GM18909 (cell line): ENCODE results near the gene FOXK1.

Source experiments
- ATAC-seq: cut with Tn5 transposase; IDR thresholded peaks from one replicate; pipeline ENCODE4 v1.9.1; 2021; ENCODE audit warnings: mild to moderate bottlenecking; ENCODE audit not compliant: unreplicated experiment, poor library complexity

FOXK1 gene

GRCh38 chr7:4716946-4717795 is 35.1 kb downstream of the FOXK1 start:
- ATAC-seq, result no peak

DNA sequence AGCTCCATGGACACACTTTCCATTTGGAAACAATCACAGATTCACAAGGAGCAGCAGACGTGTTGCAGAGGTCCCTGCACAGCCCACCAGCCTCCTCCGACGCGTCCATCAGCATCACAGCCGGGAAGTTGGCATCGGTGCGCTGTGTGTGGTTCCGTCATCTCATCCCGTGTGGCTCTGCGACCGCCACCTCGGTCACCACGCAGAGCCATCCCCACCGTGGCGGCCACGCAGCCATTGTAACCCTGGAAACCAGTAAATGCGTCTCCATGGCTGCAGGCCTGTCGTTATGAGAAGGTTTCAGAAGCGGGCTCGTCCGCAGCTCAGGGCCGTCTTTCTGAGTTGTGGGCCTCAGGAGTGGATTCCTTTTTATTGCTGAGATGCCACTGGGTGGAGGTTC is 36.0 kb downstream of the FOXK1 start:
- ATAC-seq, result no peak

- no peak for ATAC-seq
Measured at GRCh38 chr7:4720225-4720624, 38.1 kb downstream of the FOXK1 start.

DNA sequence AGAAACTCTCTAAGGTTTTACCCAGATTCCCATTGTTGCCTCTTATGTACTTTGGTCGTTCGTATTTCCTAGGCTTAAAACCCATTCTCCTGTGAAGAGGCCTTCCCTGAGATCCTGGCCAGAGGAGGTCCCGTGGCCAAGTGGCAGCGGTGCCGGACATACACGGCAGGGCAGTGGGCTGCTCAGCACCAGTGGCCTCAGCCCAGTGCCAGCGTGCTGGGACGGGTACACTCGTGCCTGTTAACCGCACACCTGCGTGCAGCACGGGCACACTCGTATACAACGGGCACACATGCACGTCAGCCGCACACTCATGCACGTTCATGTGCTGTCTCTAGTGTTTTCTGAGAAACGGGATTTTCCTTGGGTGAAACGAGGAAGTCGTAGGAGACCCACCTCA is 40.2 kb downstream of the FOXK1 start:
- ATAC-seq, result no peak

- no peak for ATAC-seq
Measured at GRCh38 chr7:4722960-4723630, 41.0 kb downstream of the FOXK1 start.

- ATAC-seq, result peak; percentile 23
Measured at GRCh38 chr7:4724648-4725013, 42.5 kb downstream of the FOXK1 start.

DNA sequence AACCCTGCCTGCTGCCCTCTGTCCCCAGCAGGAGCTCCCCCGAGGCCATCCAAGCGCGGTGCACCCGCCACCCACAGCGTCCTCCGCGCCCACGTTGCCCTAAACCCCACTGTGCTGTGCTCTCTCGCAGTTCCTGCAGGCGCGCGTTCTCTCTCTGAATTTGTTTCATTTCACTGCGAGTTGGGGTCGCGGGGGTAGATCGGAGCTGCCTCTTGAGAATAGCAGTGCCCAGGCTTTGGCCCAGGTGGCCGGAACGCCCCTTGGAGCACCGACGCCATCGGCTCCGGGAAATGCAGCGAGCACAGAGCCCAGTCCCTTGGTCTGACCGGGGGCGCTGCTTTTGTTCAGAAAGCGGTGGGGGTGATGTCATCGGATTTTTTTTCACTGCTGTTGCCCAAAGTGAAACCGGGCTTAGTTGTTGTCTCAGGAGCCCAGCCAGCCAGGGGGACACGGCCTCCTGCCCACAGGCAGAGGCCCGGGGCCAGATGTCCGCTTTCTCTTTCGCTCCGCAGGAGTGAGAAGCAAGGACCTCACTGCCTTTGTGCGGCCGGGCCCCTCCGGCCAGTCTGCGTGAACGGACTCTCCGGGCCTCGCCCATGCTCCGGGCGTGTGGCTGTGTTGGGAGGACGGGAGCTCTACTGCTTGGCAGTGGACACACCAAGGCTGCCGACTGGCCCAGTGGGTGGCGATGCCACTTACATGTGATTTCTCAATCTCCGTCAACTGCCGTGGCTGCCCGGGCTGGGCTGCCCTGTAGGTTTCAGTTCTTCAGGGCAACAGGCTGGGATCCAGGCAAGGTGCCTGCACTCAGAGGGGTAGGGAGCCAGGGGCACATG is 43.1 kb downstream of the FOXK1 start:
- ATAC-seq, result peak; percentile 64

GRCh38 chr7:4725850-4726450 is 43.9 kb downstream of the FOXK1 start:
- no peak for ATAC-seq

GRCh38 chr7:4726566-4726965 is 44.5 kb downstream of the FOXK1 start:
- ATAC-seq, result no peak

DNA sequence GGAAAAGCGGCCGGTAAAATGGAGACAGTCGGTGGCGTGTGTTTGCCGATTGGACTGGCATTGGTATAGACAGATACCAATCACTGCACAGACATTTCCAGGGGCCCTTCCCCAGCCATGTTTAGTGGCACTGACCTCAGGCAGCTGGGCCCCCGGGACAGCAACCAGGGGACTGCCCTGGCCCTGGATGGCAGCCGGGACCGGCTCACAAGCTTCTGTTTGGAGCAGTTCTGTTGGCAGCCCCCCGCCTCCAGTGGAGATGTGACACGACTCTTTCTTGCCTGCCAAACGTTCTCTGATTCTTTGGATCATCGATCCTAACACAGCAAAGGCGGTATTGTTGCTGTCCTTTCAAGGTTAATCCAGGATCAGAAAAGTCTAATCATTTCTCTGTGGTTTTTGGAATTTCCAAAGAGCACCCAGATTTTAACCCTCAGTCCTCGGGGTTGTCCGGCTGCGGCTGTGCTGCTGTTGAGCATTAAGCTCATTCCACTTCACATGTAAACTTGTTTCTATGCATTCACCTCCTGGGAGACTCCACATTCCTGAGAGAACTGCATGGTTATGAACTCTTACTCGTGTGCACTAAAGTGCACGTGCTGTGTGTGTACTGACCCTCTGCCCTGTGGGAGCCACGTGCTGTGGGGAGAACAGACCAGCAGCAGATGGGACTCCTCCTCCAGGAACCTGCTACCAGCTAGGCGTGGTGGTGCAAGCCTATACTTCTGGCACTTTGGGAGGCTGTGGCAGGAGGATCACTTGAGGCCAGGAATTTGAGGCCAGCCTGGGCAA is 46.0 kb downstream of the FOXK1 start:
- no peak for ATAC-seq

DNA sequence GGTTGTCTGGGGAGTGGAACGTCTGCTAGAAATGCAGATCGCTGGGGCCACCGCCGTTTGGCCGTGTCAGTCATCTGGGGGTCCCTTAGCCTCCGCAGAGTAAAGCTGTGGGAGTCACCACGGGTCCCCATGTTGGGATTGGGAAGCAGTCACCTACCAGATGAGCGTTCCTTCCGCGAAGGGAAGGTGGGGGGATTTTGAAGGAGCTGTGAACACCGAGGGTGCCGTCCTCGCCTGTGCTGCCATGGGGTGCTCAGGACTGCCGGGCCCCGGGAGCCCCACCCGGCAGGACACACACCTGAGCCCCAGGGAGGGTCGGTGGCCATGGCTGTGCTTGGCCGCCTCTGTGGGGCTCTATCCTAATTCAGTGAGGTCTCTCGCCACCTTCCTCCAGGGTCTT is 47.2 kb downstream of the FOXK1 start:
- ATAC-seq, result no peak

- no peak for ATAC-seq
Measured at GRCh38 chr7:4730276-4730675, 48.2 kb downstream of the FOXK1 start.

DNA sequence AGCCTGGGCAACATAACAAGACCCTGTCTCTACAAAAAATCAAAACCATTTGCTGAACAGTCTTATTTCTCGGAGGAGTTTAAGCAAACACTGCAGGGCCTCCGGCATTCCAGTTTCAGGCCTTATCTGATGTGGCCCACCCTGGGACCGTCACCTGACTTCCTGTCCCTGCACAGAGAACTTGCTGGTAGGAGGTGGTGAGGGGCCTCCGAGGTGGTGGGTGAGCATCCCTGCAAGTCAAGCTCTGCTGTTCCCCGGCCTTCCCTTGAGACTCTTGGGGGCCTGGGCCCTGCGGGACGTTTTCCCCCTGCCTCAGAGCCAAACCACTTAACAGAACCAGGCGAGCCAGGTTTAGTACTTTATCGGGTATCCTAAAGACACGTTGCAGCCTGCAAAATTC is 48.9 kb downstream of the FOXK1 start:
- ATAC-seq, result no peak

DNA sequence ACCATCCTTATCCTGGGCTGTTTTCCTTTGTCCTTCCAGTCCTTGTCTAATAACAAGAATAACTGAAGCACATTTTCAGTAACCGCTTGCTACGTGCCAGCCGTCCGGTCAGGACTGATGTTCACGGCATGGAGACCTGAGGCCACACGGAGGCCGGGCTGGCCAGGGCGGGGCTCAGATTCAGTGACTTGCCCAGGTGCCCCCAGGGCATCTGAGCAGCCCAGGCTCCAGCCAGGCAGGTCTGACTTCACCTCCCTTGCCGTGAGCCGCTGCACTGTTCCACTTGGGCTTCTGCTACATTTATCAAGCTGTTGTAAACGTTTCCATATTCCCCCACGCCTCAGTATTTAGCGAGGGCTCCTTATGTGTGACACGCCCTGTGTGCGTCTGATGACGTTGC is 49.7 kb downstream of the FOXK1 start:
- ATAC-seq, result no peak

- ATAC-seq, result no peak
Measured at GRCh38 chr7:4733936-4734528, 51.9 kb downstream of the FOXK1 start.

DNA sequence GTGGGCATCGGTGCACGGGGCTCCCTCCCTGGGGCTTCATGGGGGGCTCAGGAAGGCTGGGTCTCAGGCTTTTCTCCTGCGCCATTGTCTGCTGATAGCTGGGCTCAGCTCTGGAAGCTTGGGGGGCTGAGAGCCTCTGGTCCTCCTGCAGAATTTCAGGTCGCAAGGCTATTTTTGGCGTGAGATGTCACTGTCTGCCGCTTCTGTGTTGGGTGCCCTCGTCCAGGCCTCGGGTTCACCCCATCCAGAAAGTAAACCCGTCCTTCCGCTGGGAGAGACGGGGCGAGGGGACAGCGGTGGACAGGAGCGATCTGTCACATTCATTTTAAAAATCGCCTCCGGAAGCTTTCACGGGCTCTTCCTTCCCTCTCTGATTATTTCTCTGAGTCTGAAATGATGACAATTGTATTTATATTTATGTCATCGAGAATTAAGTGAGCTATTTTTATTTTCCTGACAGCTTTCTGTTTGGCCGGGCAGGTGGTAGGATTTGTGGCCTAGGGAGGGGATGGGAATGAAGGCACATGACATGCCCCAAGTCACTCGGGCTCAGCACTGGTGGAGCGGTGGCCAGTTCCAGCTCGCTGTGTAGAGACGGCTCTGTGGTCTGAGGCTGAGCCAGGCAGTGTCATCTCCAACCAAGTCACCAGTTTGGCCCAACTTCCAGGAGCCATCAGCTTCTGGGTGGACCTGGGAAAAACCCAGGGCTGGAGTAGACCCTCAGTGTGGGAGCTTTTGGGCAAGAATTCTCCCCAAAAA is 52.7 kb downstream of the FOXK1 start:
- ATAC-seq, result no peak

DNA sequence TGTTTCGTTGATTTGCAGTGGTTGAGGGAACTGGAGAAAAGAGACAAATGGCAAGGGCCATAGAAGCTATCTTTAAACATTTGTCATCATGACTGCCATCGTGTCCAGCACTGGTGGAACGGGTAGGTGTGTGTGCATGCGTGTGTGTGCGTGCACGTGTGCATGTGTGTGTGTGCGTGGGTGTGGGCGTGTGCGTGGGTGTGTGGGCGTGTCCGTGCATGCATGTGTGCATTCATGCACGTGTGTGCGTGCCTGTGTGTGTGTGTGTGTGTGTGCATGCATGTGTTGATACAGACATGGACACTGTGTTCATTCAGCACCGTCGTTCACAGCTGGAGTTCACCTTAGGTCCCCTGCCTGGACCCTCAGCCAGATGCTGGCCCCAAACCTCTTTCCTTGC is 55.2 kb downstream of the FOXK1 start:
- ATAC-seq, result no peak

DNA sequence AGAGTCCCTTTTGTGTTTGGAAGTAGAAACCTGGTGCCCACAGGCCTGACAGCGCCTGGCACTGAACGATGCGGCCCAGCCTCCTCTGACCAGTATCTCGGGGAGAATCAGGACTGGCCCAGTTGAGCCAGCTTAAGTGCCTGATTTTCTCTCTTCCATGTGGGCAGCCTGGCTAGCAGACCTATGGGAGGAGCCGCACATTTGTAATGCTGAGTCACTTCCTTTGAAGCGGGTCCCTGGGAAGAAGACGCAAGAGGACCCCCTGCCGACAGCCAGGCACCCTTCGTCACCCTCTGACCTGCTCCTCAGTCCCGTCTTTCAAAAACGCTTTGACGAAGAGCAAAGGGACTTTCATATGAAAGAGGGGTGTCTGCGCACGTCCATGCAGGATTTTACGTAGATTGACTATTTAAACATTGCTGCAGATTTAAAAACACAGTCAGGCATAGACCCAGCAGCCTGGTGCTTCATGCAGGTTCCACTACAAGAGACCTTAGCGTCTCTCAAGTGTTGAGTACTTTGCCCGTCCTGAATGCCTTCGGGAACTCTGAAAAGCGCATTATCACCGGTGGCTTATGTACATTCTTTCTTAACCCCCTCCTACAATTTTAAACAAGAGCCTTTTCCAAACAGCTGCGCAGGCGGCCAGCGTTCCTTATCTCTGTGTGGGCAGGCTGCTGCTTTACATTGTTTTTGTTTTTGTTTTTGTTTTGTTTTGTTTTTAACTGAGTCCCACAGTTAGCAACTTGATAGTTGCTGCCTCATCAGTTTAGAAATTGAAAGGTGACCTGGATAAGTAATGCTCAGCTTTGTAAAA is 56.8 kb downstream of the FOXK1 start:
- ATAC-seq, result no peak
